ENCODE measurements around the gene FAM3C. TPM values are rescaled to one million over a fixed set of nuclear protein-coding genes. Genes with fewer than 3 reads are reported as not detected.

Gene FAM3C
- polyA plus RNA-seq, 4 donors: 90.2 to 130 (median 118) TPM

DNA sequence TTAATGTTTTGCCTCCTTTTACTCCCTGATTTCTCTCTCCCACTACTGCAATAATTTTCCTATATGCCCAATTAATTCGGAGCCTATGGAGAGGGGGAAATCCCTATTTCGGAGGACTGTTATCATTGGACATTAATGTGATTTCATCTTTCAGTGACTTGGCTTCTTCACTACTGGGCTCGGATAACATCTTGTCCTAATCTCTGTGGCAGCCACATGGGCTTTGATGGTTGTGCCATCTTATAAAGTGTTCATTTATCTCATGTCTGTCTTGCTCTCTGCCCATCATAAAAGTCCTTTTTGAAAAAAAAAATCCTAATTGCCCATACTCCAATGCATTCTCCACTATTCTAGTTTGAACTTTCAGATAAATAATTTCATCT, 15.5 kb upstream of the FAM3C start:
- no peak for DNase-seq (ENCODE audit: low read depth in 4 of 4, low spot score in 2 of 4)

DNA sequence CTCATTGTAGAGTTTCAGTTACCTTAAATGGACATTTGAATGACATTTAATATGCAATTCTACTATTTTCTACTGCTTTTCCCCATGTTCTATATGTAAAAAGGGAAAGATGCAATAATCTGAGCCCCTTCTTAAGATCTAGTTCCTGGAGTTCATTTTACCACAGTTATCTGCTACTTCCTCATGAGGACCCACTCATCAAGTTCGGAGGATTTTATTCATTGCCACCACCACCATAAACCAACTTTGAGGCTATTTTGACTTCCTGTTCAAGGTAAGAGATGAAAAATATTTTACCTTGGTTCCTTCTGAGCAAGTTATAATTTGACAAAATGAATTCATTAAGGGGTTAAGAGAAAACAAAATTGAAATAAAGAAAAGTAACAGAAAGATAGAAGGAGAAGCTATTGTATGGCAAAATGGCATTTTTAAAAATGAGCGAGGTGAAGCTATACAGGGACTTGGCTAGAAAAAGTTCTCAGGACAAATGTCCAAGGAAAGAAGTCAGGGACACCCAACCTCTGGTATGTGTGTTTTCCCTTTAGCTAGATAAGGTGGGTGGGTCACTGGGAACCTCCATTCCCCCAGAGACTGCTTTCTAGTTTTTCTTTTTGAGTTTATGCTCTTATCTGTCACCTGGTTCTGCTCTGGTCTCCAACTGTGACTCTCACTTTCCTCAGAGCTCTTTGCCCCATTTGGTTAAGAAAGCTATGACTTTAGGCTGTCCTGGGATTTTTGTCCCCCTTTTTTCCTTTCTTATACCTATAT, 14.9 kb upstream of the FAM3C start:
- no peak for DNase-seq (ENCODE audit: low read depth in 4 of 4, low spot score in 2 of 4)

DNA sequence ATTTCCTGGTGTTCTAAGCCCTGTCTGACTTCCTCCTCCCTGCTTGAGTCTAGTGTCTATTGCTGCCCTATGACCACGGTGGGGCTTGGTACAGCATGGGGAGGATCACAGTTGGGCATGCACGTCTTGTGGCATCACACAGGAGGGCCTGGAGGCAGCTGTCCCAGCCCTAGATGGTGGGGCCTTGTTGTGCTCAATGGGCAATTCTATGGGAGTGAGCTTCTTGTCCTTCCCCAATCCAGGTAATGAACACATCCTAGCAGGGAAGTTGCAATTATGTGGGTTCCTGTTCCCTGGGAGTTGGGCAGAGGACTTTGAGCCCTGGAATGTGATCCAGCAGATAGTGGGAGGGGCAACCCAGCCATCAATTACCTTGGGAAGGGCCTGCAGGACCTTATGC, 10.8 kb upstream of the FAM3C start:
- DNase-seq (ENCODE audit: low read depth in 4 of 4, low spot score in 2 of 4): no peak

DNA sequence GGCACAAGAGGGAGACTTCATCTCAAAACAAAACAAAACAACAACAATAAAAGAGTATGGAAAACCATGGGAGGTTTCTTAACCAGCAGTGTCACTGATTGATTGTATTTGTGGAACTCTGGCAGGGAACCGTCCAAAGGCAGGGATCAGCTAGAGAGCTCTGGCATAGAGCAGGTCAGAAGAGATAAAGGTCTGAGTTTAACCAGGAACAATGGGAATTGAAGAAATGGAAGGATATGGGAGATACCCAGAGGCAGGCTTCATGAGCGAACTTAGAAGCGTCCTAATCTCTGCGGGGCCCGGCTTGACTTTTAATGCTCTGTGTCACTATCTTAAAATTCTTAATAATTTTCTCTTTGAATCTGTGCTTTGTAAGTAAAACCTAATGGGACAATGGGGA, 10.4 kb upstream of the FAM3C start:
- DNase-seq (ENCODE audit: low read depth in 4 of 4, low spot score in 2 of 4): no peak

DNA sequence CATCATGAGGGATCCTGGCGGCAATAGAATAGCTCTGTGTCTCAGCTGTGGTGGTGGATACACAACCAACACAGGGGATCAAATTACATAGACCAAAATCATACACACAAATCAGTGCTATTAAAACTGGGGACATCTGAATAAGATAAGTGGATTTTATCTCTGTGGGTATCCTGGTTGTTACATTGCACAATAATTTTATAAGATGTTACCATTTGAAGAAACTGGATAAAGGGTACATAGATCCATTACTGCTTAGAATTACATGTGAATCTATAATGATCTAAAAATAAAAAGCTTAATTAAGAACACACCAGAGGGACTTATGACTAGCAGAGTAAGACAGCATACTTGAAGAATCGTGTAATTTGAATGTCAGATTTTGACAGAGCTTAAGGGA, 8.2 kb upstream of the FAM3C start:
- no peak for DNase-seq (ENCODE audit: low read depth in 4 of 4, low spot score in 2 of 4)

DNA sequence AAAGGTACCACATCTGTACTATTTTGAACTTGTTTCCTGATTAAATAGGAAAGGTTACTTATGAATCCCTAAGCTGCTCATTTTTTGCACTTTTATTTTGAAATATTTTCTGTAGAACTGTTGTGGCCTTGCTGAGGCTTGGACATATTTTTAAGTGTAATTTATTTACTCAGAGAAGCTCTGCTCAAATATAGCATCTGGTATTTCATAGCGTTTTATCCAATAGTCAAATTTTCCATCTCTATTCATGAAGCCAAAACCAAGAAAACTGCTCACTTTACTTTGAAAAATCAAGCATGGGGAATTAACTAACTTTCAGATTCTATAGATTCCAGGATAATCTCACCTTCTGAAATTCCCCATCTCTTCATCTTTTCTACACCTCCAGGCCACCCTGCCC, 6.6 kb upstream of the FAM3C start:
- DNase-seq (ENCODE audit: low read depth in 4 of 4, low spot score in 2 of 4): no peak

DNA sequence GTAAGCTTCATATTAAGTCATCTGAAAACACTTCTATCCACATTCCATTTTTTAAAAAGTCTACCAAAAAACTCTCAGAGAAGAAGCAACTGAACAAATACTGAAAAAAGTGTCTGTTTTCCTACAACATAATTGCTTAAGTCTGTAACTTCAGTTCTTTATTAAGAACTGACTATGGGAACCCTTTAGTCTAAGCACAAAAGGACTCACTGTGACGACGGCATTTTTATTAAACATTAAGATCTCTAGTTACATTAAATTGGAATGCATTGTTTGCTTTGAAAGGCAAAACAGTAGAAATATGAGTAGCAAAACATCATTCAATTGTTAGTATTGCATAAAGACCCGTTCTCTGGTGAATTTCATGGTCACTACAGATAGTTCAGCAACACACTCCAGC, 5.8 kb upstream of the FAM3C start:
- DNase-seq (ENCODE audit: low read depth in 4 of 4, low spot score in 2 of 4): no peak

DNA sequence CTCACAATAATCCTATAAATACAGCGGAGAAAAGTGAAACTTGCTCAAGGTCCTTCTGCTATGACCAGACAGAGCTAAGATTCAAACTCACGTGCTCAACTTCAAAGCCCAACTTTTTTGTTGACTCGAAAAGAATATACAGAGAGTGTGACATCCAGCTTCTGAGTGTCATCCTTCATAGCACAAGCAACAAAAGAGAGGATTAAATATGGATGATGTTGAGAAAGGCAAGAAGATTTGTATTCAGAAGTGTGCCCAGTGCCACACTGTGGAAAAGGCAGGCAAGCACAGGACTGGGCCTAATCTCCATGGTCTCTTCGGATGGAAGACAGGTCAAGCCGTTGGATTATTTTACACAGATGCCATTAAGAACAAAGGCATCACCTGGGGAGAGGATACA, 2.1 kb upstream of the FAM3C start:
- no peak for DNase-seq (ENCODE audit: low read depth in 4 of 4, low spot score in 2 of 4)

DNA sequence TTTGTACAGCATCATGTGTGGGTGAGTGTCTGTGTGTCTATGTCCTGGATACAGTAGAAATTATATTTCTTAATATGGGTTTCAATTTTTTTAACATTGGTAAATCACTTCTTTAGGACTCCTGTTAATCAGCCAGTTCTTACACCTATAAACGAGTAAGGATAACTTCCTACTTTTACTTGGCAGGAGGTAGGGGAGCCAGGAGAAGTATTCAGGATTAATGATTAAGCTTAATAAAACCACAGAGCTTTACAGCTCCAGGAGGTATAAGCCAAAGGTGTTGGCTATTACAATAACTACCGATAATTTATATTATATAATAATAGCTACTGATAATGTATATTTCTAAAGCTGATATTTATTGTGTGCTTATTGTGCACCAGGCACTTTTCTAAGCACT, 1.7 kb upstream of the FAM3C start:
- no peak for DNase-seq (ENCODE audit: low read depth in 4 of 4, low spot score in 2 of 4)

DNA sequence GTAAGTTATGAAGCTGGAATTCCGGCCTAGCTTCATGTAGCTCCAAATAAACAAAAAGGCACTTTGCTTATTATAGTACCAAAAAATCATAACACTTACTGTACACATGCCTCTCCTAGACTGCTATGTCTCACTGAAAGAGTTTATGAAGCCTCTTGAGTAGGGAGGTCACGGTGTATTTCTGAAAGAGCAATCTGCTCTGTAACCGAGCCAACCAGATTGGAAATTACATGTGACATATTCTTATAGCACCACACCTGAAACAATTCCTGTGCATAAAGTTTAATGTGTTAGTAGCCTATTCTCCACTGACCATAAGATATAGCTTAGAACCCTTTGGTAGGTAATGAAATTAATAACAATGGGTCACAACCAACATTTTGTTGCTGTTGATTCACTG, 1.3 kb upstream of the FAM3C start:
- DNase-seq (ENCODE audit: low read depth in 4 of 4, low spot score in 2 of 4): no peak

DNA sequence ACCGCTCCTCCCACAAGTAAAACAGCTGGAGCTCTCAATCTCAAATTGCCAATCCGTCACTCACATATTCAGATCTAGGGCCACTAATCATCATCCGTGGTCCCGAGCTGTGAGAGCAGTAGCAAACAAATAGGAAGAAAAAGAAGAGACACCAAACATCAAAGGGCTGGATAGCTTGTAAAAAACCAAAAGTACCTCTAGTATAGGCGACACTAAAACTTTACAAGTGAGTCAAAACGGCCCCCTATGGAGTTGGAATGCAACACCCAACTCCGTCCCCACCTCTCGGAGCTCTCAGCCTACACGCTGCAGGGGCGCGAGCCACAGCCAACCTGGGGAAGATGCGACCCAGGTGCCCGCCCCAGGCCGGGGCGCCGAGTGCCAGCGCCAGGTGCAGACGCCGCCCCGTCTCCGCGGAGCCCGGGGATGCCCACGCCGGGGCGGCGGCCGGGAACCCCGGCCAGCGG, 581 bp downstream of the FAM3C start:
- DNase-seq (ENCODE audit: low read depth in 4 of 4, low spot score in 2 of 4): no peak

DNA sequence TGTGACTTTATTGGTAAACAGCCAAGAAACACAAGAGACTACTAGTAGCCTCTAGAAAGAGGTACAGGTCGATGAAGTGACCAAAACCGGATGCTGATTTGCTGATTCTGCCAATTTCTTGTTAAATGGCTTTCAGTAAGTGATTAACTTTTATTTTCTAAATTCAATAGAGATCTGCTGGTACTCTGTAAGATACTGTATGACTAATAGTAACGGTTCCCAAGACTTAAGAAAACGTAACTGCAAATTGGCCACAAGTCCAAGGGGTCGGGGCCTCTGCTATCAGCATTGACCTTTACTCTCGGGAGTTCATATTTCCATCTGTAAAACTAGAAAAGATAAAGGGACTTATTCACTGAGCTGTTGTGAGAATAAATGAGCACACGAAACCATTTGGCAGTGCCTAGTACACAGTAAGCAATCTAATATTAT, 1.4 kb downstream of the FAM3C start:
- DNase-seq (ENCODE audit: low read depth in 4 of 4, low spot score in 2 of 4): no peak

DNA sequence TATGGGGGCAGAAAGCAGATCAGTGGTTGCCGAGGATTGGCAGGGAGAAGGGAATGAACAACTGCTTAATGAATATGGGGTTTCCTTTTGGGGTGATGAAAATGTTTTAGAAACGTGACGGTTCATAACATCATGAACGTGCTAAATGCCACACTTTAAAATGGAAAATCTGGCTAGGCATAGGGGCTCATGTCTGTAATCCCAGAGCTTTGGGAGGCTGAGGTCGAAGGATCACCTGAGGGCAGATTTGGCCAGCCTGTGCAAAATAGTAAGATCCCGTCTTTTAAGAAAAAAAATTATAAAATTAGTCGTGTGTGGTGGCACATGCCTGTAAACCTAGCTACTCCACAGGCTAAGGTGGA, 3.1 kb downstream of the FAM3C start:
- no peak for DNase-seq (ENCODE audit: low read depth in 4 of 4, low spot score in 2 of 4)

DNA sequence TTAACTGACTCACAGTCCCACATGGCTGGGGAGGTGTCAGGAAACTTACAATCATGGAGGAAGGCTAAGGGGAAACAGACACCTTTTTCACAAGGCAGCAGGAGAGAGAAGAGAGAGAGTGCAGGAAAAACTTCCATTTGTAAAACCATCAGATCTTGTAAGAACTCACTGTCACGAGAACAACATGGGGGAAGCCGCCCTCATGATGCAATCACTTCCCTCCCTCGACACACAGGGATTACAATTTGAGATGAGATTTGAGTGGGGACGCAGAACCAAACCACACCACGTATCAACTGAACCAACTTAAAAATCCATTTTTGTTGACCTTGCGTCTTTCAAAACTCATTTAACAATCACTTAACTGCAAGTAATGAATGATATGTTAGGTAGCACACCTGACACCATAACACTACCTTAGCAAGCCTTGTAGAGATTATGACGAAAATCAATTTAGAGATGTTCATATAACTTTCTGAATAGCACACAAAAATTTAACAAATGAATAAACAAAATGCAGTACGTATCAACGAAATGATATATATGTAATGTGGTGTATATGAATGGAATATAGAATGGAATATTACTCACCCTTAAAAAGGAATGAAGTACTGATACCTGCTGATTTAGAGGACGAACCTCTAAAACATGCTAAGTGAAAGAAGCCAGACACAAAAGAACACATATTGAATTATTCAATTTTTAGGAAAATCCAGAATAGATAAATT, 3.7 kb downstream of the FAM3C start:
- no peak for DNase-seq (ENCODE audit: low read depth in 4 of 4, low spot score in 2 of 4)

DNA sequence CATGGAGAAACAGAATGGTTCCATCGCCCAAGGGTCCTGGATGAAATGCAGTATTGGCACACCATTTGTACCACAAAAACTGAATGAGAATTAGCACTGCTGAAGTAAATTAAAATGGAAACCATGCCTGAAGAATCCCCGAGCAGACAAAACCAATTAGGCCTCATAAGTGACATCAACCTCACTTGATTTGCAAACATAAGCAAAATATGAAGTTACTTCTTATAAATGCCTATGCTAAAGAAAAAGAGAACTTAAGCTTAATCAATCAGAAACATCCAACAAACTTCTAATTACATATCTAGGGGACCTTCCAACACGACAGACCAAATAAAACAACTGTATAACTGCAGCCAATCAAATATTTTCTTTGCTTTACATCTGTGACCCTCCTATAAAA, 4.4 kb downstream of the FAM3C start:
- DNase-seq (ENCODE audit: low read depth in 4 of 4, low spot score in 2 of 4): no peak

DNA sequence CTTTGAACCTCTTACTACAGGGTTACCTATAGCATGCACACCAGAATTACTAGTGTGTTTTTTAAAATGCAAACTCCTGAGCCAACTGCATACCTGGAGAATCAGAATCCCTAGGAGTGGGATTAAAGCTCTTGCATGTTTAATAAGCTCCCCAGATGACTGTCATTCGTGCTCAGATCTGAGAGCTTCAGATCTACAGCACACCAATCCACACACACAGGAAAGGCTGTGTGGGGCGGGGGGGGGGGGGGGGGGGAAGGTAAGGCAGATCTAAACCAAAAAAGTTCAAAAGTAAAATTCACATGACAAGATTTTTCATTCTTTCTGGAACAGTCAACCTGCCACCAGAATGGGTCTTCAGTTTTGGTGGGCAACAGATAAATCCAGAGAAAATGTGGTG, 5.5 kb downstream of the FAM3C start:
- DNase-seq (ENCODE audit: low read depth in 4 of 4, low spot score in 2 of 4): no peak

DNA sequence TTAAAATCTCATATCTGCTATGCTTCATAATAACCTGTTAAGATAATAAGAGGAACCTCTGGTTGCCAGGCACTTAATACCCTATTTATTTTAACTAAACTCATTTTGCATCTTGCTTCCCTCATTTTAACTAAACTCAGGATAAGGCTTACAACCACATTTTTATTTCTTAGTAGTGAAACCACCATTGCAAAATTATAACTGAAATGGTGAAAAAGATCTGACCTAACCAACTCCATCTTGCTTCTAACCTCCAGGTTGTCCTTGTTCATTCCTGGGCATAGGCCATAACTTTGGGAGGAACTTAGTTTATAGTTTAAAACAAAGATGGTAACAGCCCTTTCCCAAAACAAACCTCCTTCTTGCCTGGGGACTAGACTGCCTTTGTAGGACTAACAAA, 6.0 kb downstream of the FAM3C start:
- no peak for DNase-seq (ENCODE audit: low read depth in 4 of 4, low spot score in 2 of 4)

DNA sequence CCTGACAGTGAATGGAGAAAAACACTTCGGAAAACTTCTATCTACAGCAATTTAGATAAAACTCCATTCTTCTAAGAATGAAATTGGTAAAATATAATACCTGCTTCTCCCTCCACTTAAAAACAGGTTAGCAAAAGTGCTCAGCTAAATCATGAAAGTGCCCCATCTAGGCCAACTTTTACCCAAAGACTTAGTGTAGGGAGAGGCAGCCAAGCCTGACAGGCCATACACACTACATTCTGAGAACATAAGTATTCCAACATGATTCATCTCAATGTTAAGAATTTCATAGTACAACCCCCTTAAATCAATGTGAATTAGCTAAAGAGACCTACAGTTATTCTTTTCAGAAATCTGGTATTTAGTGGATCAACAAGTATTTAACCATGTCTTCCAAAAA, 7.2 kb downstream of the FAM3C start:
- DNase-seq (ENCODE audit: low read depth in 4 of 4, low spot score in 2 of 4): no peak

DNA sequence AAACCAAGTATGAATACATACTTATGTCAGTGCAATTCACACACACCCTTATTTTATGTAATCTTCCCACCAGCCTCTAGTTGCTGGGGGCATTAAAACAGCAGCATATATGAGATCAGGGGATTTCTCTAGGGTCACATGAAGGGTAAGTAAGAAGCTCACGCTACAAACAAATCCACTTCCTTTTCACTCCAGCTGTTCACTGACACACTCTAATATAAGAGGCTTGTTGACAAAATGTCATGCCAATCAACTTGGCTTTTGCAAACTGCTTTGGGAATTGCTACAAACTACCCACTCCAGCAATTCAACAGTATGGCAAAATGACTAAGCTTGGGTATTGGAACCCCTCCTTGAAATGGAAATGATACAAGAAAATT, 10.3 kb downstream of the FAM3C start:
- DNase-seq (ENCODE audit: low read depth in 4 of 4, low spot score in 2 of 4): no peak

DNA sequence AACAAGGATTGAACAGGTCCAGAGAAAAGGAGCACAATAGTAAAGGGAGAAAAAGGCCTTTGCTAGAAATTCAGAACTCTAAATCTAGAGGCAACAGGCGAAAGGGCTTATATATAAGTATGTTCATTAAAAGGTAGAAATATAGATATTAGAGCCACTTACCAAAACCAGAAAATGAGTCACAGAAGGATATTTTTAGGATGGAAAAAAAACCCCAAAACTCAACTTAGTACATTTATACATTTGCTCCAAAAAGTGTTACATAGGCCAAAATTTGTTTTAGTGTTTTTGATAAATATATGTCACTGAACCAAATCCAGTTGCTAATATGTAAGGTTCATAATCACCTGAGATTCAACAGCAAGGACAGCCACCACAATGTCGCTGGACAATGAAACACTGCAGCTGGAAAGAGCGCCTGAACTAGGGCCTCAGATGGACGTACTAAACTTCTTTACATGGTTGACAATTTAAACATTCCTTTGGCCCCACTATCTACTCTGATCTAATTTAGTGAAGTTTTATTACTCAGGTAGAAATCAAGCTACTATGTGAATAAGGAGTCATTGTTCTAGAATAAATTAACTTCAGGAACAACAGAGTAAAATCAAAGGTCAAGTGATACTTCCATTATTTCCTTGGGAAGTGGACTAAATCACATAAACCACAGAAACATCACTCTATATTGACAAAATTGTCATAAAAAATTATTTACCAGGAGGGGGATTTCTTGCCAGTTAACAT, 10.9 kb downstream of the FAM3C start:
- no peak for DNase-seq (ENCODE audit: low read depth in 4 of 4, low spot score in 2 of 4)

DNA sequence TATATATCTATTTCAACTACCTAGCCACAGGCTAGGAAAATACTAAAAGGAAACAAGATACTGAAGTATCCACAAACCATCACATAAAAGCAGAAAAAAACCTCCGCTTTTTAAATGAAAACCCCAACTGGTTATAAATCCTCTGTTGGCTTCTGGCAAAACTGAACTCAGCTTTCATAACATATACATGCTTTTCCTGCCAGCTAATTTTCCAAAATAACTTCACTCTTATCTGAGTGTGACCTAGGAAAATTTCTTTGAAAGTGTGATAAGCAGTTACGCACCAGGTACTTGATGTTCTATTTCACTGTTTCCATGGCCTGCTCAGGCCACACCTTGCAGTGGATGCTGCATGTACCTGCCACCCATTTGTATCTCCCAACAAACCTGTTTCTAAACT, 11.8 kb downstream of the FAM3C start:
- DNase-seq (ENCODE audit: low read depth in 4 of 4, low spot score in 2 of 4): no peak

Measured in left renal cortex interstitium (tissue), 4 donors.